ENCODE measurements around the gene ILDR2.

ILDR2 gene

DNA sequence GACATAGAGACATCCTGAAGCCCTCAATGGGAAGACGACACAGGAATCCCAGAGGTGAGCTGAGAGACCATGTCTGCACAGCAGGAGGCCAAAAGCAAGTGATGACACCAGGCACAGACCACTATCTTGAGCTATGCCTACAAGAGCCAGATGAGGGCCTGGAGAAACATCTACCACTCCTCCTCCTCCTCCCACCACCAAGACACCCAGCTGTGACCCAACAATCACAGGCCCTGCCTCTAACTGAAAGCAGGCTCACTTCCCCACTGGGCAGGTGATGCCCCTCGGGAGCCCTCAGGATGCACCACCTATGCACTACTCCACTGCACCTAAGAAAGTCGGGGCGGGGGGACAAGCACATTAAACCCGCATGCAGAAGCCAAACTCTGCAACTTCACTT, 115.7 kb downstream of the ILDR2 start:
- H3K4me3 ChIP-seq (ENCODE audit: low read depth, low read length), result no peak overlapping the region
- DNase-seq (ENCODE audit: low read depth), result no peak

DNA sequence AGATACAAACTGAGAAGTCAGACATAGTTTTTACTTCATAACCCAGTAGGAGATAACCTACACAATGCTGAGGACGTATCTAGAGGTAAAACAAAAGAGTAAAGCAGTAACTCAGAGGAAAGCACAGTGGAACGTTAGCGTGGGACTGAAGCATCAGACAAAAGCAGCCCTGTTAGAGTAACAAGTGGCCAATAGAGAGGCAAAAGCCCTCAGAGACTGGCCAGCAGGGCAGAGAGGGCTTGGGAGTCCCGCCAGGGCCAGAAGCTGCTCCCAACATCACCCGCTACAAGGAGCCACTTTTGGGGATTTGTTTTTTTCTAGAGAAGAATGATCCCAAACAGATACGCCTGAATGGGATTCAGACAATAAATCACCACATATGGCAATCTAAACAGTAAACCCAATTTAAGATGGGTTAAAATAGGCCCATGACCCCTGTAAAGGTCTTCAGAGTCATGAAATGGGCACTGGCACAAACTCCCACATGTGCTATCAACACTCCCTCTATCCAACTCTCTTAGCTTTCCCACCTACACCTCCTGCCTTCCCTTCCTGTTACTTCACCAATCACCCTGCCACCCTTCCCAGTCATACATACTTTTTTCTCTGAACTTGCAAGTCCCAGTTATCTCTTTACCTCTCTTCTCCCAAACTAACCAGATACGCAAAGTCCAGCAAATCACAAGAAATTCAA, 116.5 kb downstream of the ILDR2 start:
- DNase-seq (ENCODE audit: low read depth), result no peak
- no peak overlapping the region for H3K4me3 ChIP-seq (ENCODE audit: low read depth, low read length)
